Breast epithelium (tissue), 3 donors: ENCODE results near the gene RAB35.

Experiments used
- POLR2A ChIP-seq: fragments of 450-650 bp; IDR thresholded peaks from one replicate; pipeline ENCODE4 v1.6.1; 2016; ENCODE audit warnings: antibody characterized with exemption, mild to moderate bottlenecking, moderate library complexity
- TF ChIP-seq, protein P1 (sequence below), 3 donors: fragments of 450-650 bp; IDR thresholded peaks; one replicate each; pipeline ENCODE4 v1.5.1; 2016 to 2017; ENCODE audit warnings: antibody characterized with exemption in 3 of 3, mild to moderate bottlenecking in 3 of 3, moderate library complexity in 3 of 3

DNA sequence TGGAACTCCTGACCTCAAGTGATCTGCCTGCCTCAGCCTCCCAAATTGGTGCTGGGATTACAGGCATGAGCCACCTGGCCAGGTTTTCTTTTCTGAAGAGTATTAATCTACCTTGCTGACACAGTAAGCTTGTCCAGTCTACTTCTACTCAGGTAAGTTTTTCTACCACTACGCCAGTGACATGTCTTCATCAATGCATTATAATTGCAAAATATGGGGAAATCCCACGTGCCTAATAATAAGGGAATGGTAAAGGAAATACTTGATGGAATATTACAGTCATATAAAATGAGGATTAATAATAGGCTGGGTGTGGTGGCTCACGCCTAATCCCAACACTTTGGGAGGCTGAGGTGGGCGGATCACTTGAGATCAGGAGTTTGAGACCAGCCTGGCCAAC lies 62.3 kb downstream of the RAB35 start:
- no peak for TF ChIP-seq POLR2A
- TF ChIP-seq, protein P1, sequence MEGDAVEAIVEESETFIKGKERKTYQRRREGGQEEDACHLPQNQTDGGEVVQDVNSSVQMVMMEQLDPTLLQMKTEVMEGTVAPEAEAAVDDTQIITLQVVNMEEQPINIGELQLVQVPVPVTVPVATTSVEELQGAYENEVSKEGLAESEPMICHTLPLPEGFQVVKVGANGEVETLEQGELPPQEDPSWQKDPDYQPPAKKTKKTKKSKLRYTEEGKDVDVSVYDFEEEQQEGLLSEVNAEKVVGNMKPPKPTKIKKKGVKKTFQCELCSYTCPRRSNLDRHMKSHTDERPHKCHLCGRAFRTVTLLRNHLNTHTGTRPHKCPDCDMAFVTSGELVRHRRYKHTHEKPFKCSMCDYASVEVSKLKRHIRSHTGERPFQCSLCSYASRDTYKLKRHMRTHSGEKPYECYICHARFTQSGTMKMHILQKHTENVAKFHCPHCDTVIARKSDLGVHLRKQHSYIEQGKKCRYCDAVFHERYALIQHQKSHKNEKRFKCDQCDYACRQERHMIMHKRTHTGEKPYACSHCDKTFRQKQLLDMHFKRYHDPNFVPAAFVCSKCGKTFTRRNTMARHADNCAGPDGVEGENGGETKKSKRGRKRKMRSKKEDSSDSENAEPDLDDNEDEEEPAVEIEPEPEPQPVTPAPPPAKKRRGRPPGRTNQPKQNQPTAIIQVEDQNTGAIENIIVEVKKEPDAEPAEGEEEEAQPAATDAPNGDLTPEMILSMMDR (IDR thresholded peaks at IDR 0.05) = no peak
